ENCODE data around the gene LTBR. TPM values are rescaled to one million over a fixed set of nuclear protein-coding genes. Genes with fewer than 3 reads are reported as not detected.
"Not testable (repeated sequence)": the region's sequence is repeated elsewhere in the genome, so short reads cannot be mapped to it uniquely, and the experiment has no call there.

The LTBR gene
- total RNA-seq, 1 donor from 2014 or later, result 2.1 TPM

- Mint-ChIP-seq H3K4me1 (peaks cover 58% of the 10 kb centered on the region), H3K36me3 (ENCODE audit: low read depth) (no peaks in the 10 kb centered on the region), H3K27ac (peak overlapping the region; percentile 100), H3K9me3 (no peaks in the 10 kb centered on the region), H3K4me3 (peak overlapping the region; percentile 89), H3K27me3 (no peaks in the 10 kb centered on the region)
- peak; percentile 94 for DNase-seq
- intact Hi-C loops (cut with micrococcal nuclease), result loop anchor here (1.0 to 5.0 kb wide), 6 partner anchors 16 to 107 kb away; partner anchors contain the start of genes GAPDH, MRPL51 and TAPBPL
These were observed 43.1 kb downstream of the LTBR start for GRCh38 chr12:6426882-6427671.

GRCh38 chr12:6427796-6428195 lies 43.8 kb downstream of the LTBR start:
- intact Hi-C loops (cut with micrococcal nuclease), result loop anchor here (1.0 to 5.0 kb wide), 6 partner anchors 16 to 107 kb away; partner anchors contain the start of genes GAPDH, MRPL51 and TAPBPL
- not testable (repeated sequence) for DNase-seq; H3K36me3 Mint-ChIP-seq (ENCODE audit: low read depth); H3K27me3 Mint-ChIP-seq; H3K9me3 Mint-ChIP-seq
- Mint-ChIP-seq H3K4me1 (peaks cover 61% of the 10 kb centered on the region), H3K27ac (peak overlapping the region; percentile 100), H3K4me3 (peak overlapping the region; percentile 89)

DNA sequence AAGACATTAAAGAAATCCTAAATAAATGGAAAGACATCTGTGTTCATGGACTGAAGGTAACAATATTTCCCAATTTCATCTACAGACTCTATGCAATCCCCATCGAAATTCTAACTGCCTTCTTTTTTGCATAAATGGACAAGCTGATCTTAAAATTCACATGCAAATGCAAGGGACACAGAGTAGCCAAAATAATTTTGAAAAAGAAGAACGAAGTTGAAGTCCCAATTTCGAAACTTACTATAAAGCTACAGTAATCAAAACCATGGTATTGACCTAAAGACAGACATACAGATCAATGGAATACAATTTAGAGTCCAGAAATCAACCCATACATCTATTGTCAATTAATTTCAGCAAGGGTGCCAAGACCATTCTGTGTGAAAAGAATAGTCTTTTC lies 44.4 kb downstream of the LTBR start:
- intact Hi-C loops (cut with micrococcal nuclease), result loop anchor here (5.0 kb wide), 1 partner anchor 91 kb away; no protein-coding TSS in a partner anchor
- Mint-ChIP-seq H3K4me1 (peaks cover 61% of the 10 kb centered on the region), H3K4me3 (no peak overlapping the region), H3K9me3 (no peaks in the 10 kb centered on the region), H3K27ac (peak overlapping the region; percentile 100), H3K27me3 (no peaks in the 10 kb centered on the region), H3K36me3 (ENCODE audit: low read depth) (no peaks in the 10 kb centered on the region)
- DNase-seq, result no peak

- intact Hi-C loops (cut with micrococcal nuclease), result no loop called here
- H3K27ac Mint-ChIP-seq, result peak overlapping the region; percentile 78
- H3K4me1 Mint-ChIP-seq, result peaks cover 66% of the 10 kb centered on the region
- peak; percentile 78 for DNase-seq
- no peaks in the 10 kb centered on the region for H3K36me3 Mint-ChIP-seq (ENCODE audit: low read depth)
- H3K9me3 Mint-ChIP-seq, result no peaks in the 10 kb centered on the region
- no peaks in the 10 kb centered on the region for H3K27me3 Mint-ChIP-seq
- peak overlapping the region; percentile 47 for H3K4me3 Mint-ChIP-seq
These were observed 46.4 kb downstream of the LTBR start for GRCh38 chr12:6430124-6430989.

DNA sequence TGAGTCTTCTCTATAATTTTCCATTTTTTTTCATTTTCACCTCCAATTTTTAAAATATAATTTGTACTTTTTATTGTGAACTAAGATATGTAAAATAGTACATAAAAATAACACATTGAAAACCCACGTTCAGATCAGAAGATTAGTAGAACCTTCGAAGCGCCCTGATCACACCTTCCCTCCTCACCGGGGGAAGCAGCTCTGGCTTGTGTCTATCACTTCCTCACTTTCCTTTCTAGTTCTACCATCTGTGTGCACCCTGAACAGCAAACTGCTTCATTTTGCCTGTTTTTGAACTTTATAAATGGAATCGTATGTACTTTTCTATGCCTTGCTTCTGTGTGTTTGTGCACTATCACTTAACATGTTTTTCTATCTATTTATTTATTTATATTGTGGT lies 49.0 kb downstream of the LTBR start:
- no peaks in the 10 kb centered on the region for H3K9me3 Mint-ChIP-seq
- H3K27me3 Mint-ChIP-seq, result no peaks in the 10 kb centered on the region
- intact Hi-C loops (cut with micrococcal nuclease), result no loop called here
- no peaks in the 10 kb centered on the region for H3K36me3 Mint-ChIP-seq (ENCODE audit: low read depth)
- H3K4me1 Mint-ChIP-seq, result peaks cover 49% of the 10 kb centered on the region
- H3K4me3 Mint-ChIP-seq, result no peak overlapping the region
- peak overlapping the region; percentile 85 for H3K27ac Mint-ChIP-seq
- DNase-seq, result no peak

DNA sequence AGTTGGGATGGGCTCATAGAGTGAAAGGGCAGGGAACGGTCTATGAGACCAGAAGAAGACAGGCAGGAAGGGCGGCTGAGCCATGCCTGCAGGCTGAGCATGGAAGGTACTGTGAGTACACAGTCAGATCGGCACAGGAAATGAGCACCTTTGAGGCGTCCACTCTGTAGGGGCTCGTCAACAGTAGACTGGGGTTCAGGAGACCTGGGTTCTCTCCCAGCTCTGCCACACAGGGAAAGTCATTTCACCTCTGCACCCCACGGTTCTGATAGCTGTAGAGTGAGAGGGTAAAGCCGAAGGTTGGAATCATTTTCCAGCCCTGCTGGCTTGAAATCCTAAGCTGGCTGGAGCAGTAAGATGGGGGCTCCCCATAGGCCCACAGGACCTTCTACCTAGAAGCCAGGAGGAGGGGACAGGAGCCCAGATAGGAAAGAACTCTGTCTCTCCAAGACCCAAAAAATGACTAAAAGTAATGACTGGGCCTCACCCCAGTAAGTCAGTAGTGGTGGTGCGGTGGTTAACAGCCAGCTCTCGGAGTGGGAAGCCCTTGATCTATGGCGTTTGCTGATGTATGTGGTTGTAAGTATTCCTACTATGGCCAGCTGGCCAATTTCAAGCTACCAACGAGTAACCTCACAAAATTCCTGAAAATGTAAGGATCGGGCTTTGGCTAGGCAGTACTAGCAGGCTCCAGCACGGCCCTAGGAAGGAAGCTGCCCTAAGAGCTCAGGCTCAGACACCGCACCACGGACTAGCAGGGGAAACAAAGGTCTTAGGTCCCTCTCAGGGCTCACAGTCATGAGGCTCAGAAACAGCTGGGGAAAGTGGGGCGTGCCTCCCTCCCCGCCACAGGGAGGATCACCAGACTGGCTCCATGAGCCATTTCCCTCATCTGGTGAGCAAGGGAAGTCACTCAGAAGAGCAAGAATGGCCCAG lies 50.5 kb downstream of the LTBR start:
- peaks cover 55% of the 10 kb centered on the region for H3K4me1 Mint-ChIP-seq
- H3K36me3 Mint-ChIP-seq (ENCODE audit: low read depth), result no peaks in the 10 kb centered on the region
- H3K9me3 Mint-ChIP-seq, result no peaks in the 10 kb centered on the region
- DNase-seq, result peak; percentile 85
- no peaks in the 10 kb centered on the region for H3K27me3 Mint-ChIP-seq
- intact Hi-C loops (cut with micrococcal nuclease), result no loop called here
- peak overlapping the region; percentile 34 for H3K4me3 Mint-ChIP-seq
- peak overlapping the region; percentile 77 for H3K27ac Mint-ChIP-seq

DNA sequence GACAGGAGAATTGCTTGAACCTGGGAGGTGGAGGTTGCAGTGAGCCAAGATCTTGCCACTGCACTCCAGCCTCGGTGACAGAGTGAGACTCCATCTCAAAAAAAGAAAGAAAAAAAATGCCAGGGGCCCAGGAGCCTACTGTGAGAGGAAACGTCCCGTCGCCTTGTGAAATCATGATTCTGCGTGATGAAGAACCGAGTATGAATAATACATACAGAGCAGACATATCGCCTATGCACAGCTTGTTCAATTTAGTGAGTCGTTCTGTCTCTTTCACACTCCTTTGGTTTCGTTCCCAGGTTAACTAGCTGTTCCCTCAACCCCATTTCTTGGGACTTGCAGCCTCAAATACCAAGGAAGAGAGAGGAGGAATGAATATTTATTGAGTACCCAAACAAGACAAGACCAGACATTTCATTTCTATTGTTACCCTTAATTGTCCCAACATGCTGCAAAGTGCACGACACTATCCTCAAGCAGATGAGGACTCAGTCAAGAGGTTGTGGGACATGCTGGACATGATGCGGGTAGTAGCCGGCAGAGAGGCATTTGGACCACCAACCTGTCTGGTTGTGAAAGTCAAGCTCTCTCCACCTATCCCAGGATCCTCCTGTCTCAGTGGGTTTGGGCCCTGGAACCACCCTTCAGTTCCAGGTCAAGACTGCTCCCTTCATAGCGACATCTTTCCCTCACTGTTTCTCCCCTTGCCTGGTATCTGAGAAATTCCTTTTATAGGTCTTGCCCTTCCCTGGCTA lies 52.2 kb downstream of the LTBR start:
- no peaks in the 10 kb centered on the region for H3K36me3 Mint-ChIP-seq (ENCODE audit: low read depth)
- no peak overlapping the region for H3K4me3 Mint-ChIP-seq
- intact Hi-C loops (cut with micrococcal nuclease), result no loop called here
- peaks cover 42% of the 10 kb centered on the region for H3K4me1 Mint-ChIP-seq
- no peaks in the 10 kb centered on the region for H3K27me3 Mint-ChIP-seq
- H3K9me3 Mint-ChIP-seq, result no peaks in the 10 kb centered on the region
- no peak for DNase-seq
- H3K27ac Mint-ChIP-seq, result peak overlapping the region; percentile 34

DNA sequence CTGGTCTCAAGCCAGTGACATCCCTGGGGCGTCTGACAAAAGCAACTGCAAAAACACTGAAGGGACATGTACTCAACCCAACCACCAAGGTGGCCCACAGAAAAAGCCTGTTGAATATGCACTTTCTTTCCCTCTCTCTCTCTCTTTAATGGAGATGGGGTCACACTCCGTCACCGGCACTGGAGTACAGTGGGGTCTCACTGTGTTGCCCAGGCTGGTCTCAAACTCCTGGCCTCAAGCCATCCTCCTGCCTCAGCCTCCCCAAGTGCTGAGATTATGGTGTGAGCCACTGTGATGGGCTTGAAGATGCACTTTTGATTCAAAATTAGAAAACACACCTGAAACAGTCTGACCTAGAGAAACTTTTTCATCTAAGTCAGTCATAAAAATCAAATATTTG lies 53.6 kb downstream of the LTBR start:
- H3K27me3 Mint-ChIP-seq, result no peaks in the 10 kb centered on the region
- H3K4me3 Mint-ChIP-seq, result no peak overlapping the region
- DNase-seq, result no peak
- H3K27ac Mint-ChIP-seq, result peak overlapping the region; percentile 57
- intact Hi-C loops (cut with micrococcal nuclease), result no loop called here
- H3K9me3 Mint-ChIP-seq, result no peaks in the 10 kb centered on the region
- no peaks in the 10 kb centered on the region for H3K36me3 Mint-ChIP-seq (ENCODE audit: low read depth)
- H3K4me1 Mint-ChIP-seq, result peaks cover 41% of the 10 kb centered on the region

DNA sequence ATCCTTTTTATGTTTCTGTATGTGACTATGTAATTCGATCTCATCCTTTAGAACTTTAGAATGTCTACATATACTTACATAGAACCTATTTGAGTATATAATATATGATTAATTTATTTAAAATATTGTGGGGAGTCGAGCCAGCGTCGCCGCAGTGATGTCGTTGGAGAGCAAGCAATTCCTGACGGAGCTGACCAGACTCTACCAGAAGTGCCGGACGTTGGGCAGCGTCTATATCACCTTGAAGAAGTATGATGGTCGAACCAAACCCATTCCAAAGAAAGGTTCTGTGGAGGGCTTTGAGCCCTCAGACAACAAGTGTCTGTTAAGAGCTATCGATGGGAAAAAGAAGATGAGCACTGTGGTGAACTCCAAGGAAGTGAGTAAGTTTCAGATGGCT lies 54.4 kb downstream of the LTBR start:
- no peak for DNase-seq
- no peak overlapping the region for H3K4me3 Mint-ChIP-seq
- peak overlapping the region; percentile 51 for H3K27ac Mint-ChIP-seq
- intact Hi-C loops (cut with micrococcal nuclease), result no loop called here
- no peaks in the 10 kb centered on the region for H3K27me3 Mint-ChIP-seq
- no peaks in the 10 kb centered on the region for H3K36me3 Mint-ChIP-seq (ENCODE audit: low read depth)
- no peaks in the 10 kb centered on the region for H3K9me3 Mint-ChIP-seq
- peaks cover 44% of the 10 kb centered on the region for H3K4me1 Mint-ChIP-seq

DNA sequence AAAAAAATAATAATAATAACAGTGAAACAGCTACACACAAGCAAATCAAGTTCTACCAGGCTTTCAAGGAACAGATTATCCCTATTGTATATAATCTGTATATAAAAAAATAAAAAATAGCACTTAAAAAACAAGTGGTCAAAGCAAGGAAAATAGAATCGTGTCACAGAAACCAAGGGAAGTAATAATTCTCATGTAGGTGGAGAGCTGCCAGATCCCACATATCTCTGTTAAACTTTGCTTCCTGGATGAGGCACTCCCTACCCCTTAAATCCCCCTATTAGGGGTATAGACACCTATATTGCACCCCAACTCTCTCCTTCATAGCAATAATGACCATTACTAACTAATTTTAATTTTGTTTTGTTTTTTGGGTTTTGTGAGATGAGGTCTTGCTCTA lies 56.4 kb downstream of the LTBR start:
- no peaks in the 10 kb centered on the region for H3K27me3 Mint-ChIP-seq
- peaks cover 47% of the 10 kb centered on the region for H3K4me1 Mint-ChIP-seq
- peaks cover 10% of the 10 kb centered on the region for H3K36me3 Mint-ChIP-seq (ENCODE audit: low read depth)
- no peak for DNase-seq
- no peak overlapping the region for H3K27ac Mint-ChIP-seq
- intact Hi-C loops (cut with micrococcal nuclease), result no loop called here
- H3K4me3 Mint-ChIP-seq, result no peak overlapping the region
- H3K9me3 Mint-ChIP-seq, result no peaks in the 10 kb centered on the region

Measured in activated CD4-positive, alpha-beta T cell treated with anti-CD3 and anti-CD28 coated beads, Interleukin-2, amount 10 ng/mL, durations not matched to agents 24 days and 14 days (primary cell).